GM10248 (cell line): ENCODE results near the gene MAPK8IP2.
A peak's percentile ranks its signal among the peaks of the same experiment; 100 is the strongest.

Source experiments
- CTCF ChIA-PET: fragments of 300-600 bp; sonication (Branson Sonifier 250); formaldehyde crosslinking; extraction: SDS; loops from one replicate; lab custom pipeline; 2021; ENCODE audit warnings: antibody characterized with exemption; lab: Yijun Ruan, JAX
- POLR2A ChIA-PET: fragments of 350-650 bp; sonication (Branson Sonifier 250); formaldehyde crosslinking; extraction: SDS; loops from one replicate; lab custom pipeline; 2020; ENCODE audit warnings: antibody characterized with exemption; lab: Yijun Ruan, JAX
- DNase-seq: peaks from one replicate; pipeline ENCODE4 v3.0.0; 2012; ENCODE audit errors: extremely low spot score
- CTCF ChIP-seq: IDR thresholded peaks from 2 replicates; pipeline ENCODE4 v1.5.1; 2012; ENCODE audit warnings: mild to moderate bottlenecking, low read depth; ENCODE audit errors: extremely low read depth, missing control alignments, control extremely low read depth

Gene MAPK8IP2

GRCh38 chr22:50621356-50621880, 20.8 kb downstream of the MAPK8IP2 start:
- DNase-seq = peak; percentile 63
- TF ChIP-seq CTCF = no peak
- ChIA-PET CTCF (interaction anchor here (0.9 to 3.4 kb wide), 38 partner anchors 9 to 431 kb away, joined by 3 to 25 read pairs (median 4); partner anchors contain the start of genes HDAC10, KLHDC7B, LMF2 and NCAPH2), POLR2A (interaction anchor here (0.7 to 1.8 kb wide), 3 partner anchors 82 to 114 kb away, joined by 5 to 8 read pairs (median 6); partner anchors contain the start of genes LMF2 and NCAPH2)

DNA sequence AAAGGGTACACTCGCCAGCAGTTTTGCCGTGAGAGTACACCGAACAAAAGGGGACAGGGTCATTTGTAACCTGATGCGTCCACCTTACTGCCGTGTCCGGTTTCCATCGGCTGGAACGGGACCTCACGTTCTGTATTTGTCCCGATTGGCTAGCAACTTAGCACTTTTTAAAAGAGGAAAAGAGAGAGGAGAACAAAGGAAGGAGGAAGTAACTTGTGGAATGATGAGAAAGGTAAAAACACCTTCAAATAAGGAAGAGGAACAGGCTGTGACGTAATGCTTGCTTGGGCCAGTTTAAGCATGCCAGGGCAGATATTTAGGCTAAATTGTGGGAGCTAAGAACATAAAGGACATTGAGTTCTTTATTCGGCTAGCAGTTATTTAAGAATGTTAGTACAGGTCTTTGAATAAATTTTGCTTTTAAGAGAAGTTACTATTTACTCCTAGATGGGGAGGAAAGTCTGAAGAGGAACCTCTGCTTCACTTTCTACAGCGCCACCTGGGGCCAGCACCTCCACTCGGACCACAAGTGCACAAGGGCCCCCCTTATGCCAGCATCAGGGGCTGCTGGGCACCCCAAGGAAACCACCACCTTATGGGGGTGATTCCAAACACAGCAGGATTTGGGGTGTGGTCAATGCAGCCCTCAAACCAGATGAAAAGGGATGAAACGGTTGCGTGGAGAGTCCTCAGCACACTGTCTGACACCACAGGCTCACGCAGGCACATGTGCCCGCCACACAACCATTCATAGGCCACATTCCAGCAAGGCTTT, 21.5 kb downstream of the MAPK8IP2 start:
- CTCF ChIA-PET = interaction anchor here (1.0 to 3.4 kb wide), 20 partner anchors 8 to 378 kb away, joined by 3 to 25 read pairs (median 10); partner anchors contain the start of genes HDAC10, LMF2, NCAPH2 and SCO2
- peak; percentile 44 for TF ChIP-seq CTCF
- DNase-seq = peak; percentile 29
- POLR2A ChIA-PET = interaction anchor here (1.3 to 1.8 kb wide), 2 partner anchors 83 to 114 kb away, joined by 5 to 8 read pairs; partner anchors contain the start of genes LMF2 and NCAPH2

DNA sequence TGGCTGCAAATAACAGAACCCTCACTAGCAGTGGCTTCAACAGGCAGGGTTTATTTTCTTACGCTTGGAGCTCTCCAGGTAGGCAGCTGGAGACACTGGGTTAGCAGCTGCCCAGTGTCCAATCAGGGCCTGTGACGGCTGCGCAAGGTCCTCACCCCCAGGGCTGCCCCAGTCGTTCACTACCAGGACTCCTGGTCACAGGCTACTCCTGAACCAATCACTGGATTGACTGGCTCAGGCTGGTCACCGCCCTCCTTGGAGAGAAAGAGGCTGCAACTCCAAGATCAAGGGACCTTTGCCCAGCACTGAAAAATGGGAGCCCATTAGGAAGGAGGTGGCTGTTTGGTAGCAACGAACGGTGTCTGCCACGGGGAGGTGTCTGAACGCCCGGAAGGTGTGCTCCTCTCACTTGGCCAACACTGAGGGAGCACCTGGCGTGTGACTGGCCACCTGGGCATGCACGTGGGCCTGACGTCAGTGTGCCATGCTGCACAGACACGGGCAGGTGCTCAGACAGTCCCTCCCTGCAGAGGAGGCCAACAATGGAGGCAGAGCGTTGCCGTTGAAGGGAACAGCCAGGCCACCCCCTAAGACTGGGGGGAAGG, 22.2 kb downstream of the MAPK8IP2 start:
- no peak for TF ChIP-seq CTCF
- DNase-seq = no peak
- ChIA-PET POLR2A (interaction anchor here (1.8 kb wide), 1 partner anchor 84 kb away, joined by 5 read pairs; no protein-coding TSS in a partner anchor), CTCF (interaction anchor here (2.4 to 3.4 kb wide), 5 partner anchors 60 to 371 kb away, joined by 13 to 22 read pairs (median 16); partner anchors contain the start of genes HDAC10, LMF2, NCAPH2 and SCO2)

GRCh38 chr22:50624347-50625130, 23.9 kb downstream of the MAPK8IP2 start:
- ChIA-PET CTCF (no interaction called here), POLR2A (no interaction called here)
- no peak for TF ChIP-seq CTCF
- no peak for DNase-seq

GRCh38 chr22:50625131-50625567, 24.6 kb downstream of the MAPK8IP2 start:
- DNase-seq = no peak
- no peak for TF ChIP-seq CTCF
- POLR2A ChIA-PET = no interaction called here
- CTCF ChIA-PET = no interaction called here
